ENCODE results near the gene DNAH12. TPM values are rescaled to one million over a fixed set of nuclear protein-coding genes. Genes with fewer than 3 reads are reported as not detected.

The DNAH12 gene
- total RNA-seq: under 0.01 TPM in 1 of 2 replicates, not detected in the other

GRCh38 chr3:57544181-57545125 lies at the start of gene DNAH12:
Gene DNAH12, minus strand, starts transcription at chr3:57544344. Its CDS starts 1,474 bp downstream, at chr3:57542870.

GRCh38 chr3:57555738-57556458 lies 11.8 kb upstream of the DNAH12 start, which contains the start of gene PDE12:
Gene PDE12, plus strand, starts transcription at chr3:57556274. Its CDS starts 106 bp downstream, at chr3:57556380.

GRCh38 chr3:57292159-57292896 lies 251.8 kb downstream of the DNAH12 start, which contains the start of gene ASB14:
Gene ASB14, minus strand, starts transcription at chr3:57292685. Its CDS starts 652 bp downstream, at chr3:57292033.

Other genes with a start within 250 kb of the DNAH12 start
- 17.1 and 21.0 TPM in 2 replicates for gene PDE12, start 11.9 kb upstream of the DNAH12 start, total RNA-seq
- gene ARF4, start 53.0 kb upstream of the DNAH12 start, total RNA-seq: 125 and 189 TPM in 2 replicates
- gene DENND6A, start 148.7 kb upstream of the DNAH12 start, total RNA-seq: 10.6 and 11.1 TPM in 2 replicates
- 28.7 and 28.8 TPM in 2 replicates for gene SLMAP, start 212.0 kb upstream of the DNAH12 start, total RNA-seq